OCI-LY7 (cell line): ENCODE measurements around the gene SSTR5.

Source experiments
- EZH2phosphoT487 ChIP-seq: fragments of 200-600 bp; sonication (generic); IDR thresholded peaks from 2 replicates; pipeline ENCODE4 v1.6.1; 2018; ENCODE audit warnings: low read depth, borderline replicate concordance, mild to moderate bottlenecking, mixed run types, antibody characterized with exemption, low read length, moderate library complexity, mixed read lengths
- TF ChIP-seq, protein P1 (sequence below): fragments of 200-600 bp; sonication (generic); conservative IDR thresholded peaks from 2 replicates; pipeline ENCODE4 v1.5.1; 2014; ENCODE audit warnings: mild to moderate bottlenecking, antibody characterized with exemption, low read length, moderate library complexity, mixed read lengths

- TF ChIP-seq, protein P1, sequence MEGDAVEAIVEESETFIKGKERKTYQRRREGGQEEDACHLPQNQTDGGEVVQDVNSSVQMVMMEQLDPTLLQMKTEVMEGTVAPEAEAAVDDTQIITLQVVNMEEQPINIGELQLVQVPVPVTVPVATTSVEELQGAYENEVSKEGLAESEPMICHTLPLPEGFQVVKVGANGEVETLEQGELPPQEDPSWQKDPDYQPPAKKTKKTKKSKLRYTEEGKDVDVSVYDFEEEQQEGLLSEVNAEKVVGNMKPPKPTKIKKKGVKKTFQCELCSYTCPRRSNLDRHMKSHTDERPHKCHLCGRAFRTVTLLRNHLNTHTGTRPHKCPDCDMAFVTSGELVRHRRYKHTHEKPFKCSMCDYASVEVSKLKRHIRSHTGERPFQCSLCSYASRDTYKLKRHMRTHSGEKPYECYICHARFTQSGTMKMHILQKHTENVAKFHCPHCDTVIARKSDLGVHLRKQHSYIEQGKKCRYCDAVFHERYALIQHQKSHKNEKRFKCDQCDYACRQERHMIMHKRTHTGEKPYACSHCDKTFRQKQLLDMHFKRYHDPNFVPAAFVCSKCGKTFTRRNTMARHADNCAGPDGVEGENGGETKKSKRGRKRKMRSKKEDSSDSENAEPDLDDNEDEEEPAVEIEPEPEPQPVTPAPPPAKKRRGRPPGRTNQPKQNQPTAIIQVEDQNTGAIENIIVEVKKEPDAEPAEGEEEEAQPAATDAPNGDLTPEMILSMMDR: no peak
- TF ChIP-seq EZH2phosphoT487: no peak
These were observed 11.9 kb upstream of the SSTR5 start for GRCh38 chr16:1060416-1061340.
